ENCODE results near the gene TMEM106A.

GRCh38 chr17:43176119-43176570, 35.5 kb upstream of the TMEM106A start:
- TF ChIP-seq POLR2AphosphoS5 (IDR thresholded peaks at IDR 0.05; ENCODE audit: low read depth, low read length) (no peak), POLR2A (IDR thresholded peaks at IDR 0.05; ENCODE audit: low read depth, low read length) (no peak), POU2F2 (IDR thresholded peaks at IDR 0.05; ENCODE audit: low read depth, low read length) (no peak), TAF1 (IDR thresholded peaks at IDR 0.05; ENCODE audit: low read depth, low read length) (no peak), SPI1 (IDR thresholded peaks at IDR 0.05; ENCODE audit: low read depth, low read length) (no peak)
